PC-3 (cell line): ENCODE results near the gene PRORP. TPM values are rescaled to one million over a fixed set of nuclear protein-coding genes. Genes with fewer than 3 reads are reported as not detected.
A peak's percentile ranks its signal among the peaks of the same experiment; 100 is the strongest.

ENCODE experiments used
- ATAC-seq: fragments of 200-7000 bp; cut with Tn5 transposase; 2 replicates; pipeline ENCODE4 v1.9.1; 2020; ENCODE audit warnings: mild to moderate bottlenecking, moderate library complexity
- BruUV-seq: library from RNA; stranded (reverse); fragments of 400-500 nt; replicated peaks from 2 replicates; lab custom pipeline; 2021; lab: Mats Ljungman, UMichigan
- CTCF ChIA-PET: fragments of 300-600 bp; sonication (Branson Sonifier 250); formaldehyde crosslinking; loops from one replicate; lab custom pipeline; 2022; ENCODE audit warnings: antibody characterized with exemption; lab: Charles Lee
- POLR2A ChIA-PET: fragments of 300-600 bp; sonication (Branson Sonifier 250); formaldehyde crosslinking; loops from one replicate; lab custom pipeline; 2022; ENCODE audit warnings: antibody characterized with exemption; ENCODE audit not compliant: unreplicated experiment; lab: Charles Lee
- DNase-seq: peaks from one replicate; pipeline ENCODE4 v3.0.0-alpha.2; 2015
- H2AFZ ChIP-seq: fragments of 300-600 bp; sonication (generic); 2 replicates; pipeline ENCODE4 v1.6.0; 2016; ENCODE audit warnings: antibody characterized with exemption, low read length
- H3F3A ChIP-seq: fragments of 300-600 bp; sonication (generic); one replicate; pipeline ENCODE4 v1.6.0; 2017; ENCODE audit warnings: antibody characterized with exemption, low read length, control low read depth, mild to moderate bottlenecking; ENCODE audit not compliant: unreplicated experiment
- H3K27ac ChIP-seq: fragments of 300-600 bp; sonication (generic); 2 replicates; pipeline ENCODE4 v1.5.1; 2016; ENCODE audit warnings: mild to moderate bottlenecking, low read length
- H3K27me3 ChIP-seq: fragments of 300-600 bp; sonication (generic); 2 replicates; pipeline ENCODE4 v1.6.1; 2016; ENCODE audit warnings: low read length, mixed read lengths
- H3K36me3 ChIP-seq: fragments of 300-600 bp; sonication (generic); 2 replicates; pipeline ENCODE4 v1.6.1; 2016; ENCODE audit warnings: low read depth, mixed run types, low read length, mixed read lengths
- H3K4me1 ChIP-seq: fragments of 300-600 bp; sonication (generic); 2 replicates; pipeline ENCODE4 v1.5.1; 2016; ENCODE audit warnings: low read length; ENCODE audit not compliant: insufficient read depth
- H3K4me2 ChIP-seq: fragments of 300-600 bp; sonication (generic); 2 replicates; pipeline ENCODE4 v1.6.0; 2016; ENCODE audit warnings: low read length
- H3K4me3 ChIP-seq: fragments of 300-600 bp; sonication (generic); 2 replicates; pipeline ENCODE4 v1.5.1; 2016; ENCODE audit warnings: mild to moderate bottlenecking, low read length, mixed read lengths
- H3K79me2 ChIP-seq: fragments of 300-600 bp; sonication (generic); 2 replicates; pipeline ENCODE4 v1.6.1; 2017; ENCODE audit warnings: low read length, mixed read lengths
- H3K9ac ChIP-seq: fragments of 300-600 bp; sonication (generic); 2 replicates; pipeline ENCODE4 v1.6.0; 2016; ENCODE audit warnings: mild to moderate bottlenecking, low read length
- H3K9me2 ChIP-seq: fragments of 300-600 bp; sonication (generic); replicated peaks from 2 replicates; pipeline ENCODE4 v1.6.1; 2016; ENCODE audit warnings: mixed run types, low read length, mixed read lengths
- H3K9me3 ChIP-seq: fragments of 300-600 bp; sonication (generic); 2 replicates; pipeline ENCODE4 v1.6.1; 2016; ENCODE audit warnings: low read length, mixed read lengths
- H4K20me1 ChIP-seq: fragments of 300-600 bp; sonication (generic); 2 replicates; pipeline ENCODE4 v1.6.1; 2016; ENCODE audit warnings: low read length, mixed read lengths
- EZH2 ChIP-seq: fragments of 300-600 bp; sonication (generic); IDR thresholded peaks from one replicate; pipeline ENCODE4 v1.6.1; 2017; ENCODE audit warnings: antibody characterized with exemption, mild to moderate bottlenecking, low read length; ENCODE audit not compliant: unreplicated experiment
- EZH2phosphoT487 ChIP-seq: fragments of 300-600 bp; sonication (generic); IDR thresholded peaks from 2 replicates; pipeline ENCODE4 v1.6.1; 2018; ENCODE audit warnings: mild to moderate bottlenecking, antibody characterized with exemption, low read length, borderline replicate concordance
- intact Hi-C: fragments of 100-400 bp; cut with micrococcal nuclease; formaldehyde crosslinking; loops from 2 replicates; pipeline ENCODE4 v1.9.0; 2023
- total RNA-seq: library from RNA; depleted of rRNA; stranded (reverse); fragments of >200 nt; gene quantifications from 2 replicates; pipeline ENCODE4 v1.2.3, GENCODE V29; 2014
- TF ChIP-seq, protein P1 (sequence below): fragments of 300-600 bp; sonication (generic); conservative IDR thresholded peaks from 2 replicates; pipeline ENCODE4 v1.5.1; 2017; ENCODE audit warnings: antibody characterized with exemption, low read depth, mild to moderate bottlenecking, low read length

The PRORP gene
- total RNA-seq, 1 experiment from 2014 or later: 25.3 TPM

DNA sequence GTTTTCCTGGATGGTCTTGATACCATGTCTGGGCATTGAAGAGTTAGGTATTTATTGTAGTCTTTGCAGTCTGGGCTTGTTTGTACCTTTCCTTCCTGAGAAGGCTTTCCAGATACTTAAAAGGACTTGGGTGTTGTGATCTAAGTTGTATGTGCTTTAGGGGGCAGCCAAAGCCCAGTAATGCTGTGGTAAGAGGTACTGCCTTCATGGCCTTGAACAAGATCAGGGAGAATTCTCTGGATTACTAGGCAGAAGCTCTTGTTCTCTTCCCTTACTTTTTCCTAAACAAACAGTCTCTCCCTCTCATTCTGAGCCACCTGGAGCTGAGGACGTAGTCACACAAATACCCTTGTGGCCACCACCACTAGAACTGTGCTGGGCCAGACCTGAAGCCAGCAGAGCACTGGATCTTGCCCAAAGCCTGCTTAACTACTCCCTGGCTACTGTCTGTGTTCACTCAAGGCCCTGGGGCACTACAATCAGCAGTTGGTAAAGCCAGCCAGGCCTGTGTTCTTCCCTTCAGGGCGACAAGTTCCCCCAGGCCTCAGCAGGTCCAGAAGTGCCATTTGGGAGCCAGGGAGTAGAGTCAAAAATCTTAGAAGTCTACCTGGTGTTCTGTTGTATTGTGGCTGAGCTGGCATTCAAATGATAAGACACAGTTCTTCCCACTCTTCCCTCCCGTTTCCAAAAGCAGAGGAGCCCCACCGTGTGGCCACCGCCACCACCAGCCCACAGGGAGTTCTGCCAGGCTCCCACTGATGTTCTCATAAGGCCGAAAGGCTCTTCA is 11.4 kb downstream of the PRORP start:
- Histone ChIP-seq H3K27me3 (no peaks in the 10 kb centered on the region), H3K4me2 (no peak overlapping the region), H3K4me3 (no peak overlapping the region), H4K20me1 (no peaks in the 10 kb centered on the region), H3K4me1 (no peaks in the 10 kb centered on the region), H3K9me2 (no peaks in the 10 kb centered on the region), H2AFZ (no peak overlapping the region), H3K27ac (no peak overlapping the region), H3K9me3 (no peaks in the 10 kb centered on the region), H3K9ac (no peak overlapping the region), H3F3A (no peaks in the 10 kb centered on the region), H3K36me3 (peaks cover 8% of the 10 kb centered on the region), H3K79me2 (peaks cover 11% of the 10 kb centered on the region)
- POLR2A ChIA-PET: interaction anchor here (0.5 to 0.8 kb wide), 2 partner anchors 88 to 161 kb away, joined by 3 read pairs; partner anchors contain the start of gene FAM177A1
- intact Hi-C loops: no loop called here
- no TSS peak for BruUV-seq
- TF ChIP-seq EZH2phosphoT487: no peak
- no peak for TF ChIP-seq EZH2
- TF ChIP-seq, protein P1, sequence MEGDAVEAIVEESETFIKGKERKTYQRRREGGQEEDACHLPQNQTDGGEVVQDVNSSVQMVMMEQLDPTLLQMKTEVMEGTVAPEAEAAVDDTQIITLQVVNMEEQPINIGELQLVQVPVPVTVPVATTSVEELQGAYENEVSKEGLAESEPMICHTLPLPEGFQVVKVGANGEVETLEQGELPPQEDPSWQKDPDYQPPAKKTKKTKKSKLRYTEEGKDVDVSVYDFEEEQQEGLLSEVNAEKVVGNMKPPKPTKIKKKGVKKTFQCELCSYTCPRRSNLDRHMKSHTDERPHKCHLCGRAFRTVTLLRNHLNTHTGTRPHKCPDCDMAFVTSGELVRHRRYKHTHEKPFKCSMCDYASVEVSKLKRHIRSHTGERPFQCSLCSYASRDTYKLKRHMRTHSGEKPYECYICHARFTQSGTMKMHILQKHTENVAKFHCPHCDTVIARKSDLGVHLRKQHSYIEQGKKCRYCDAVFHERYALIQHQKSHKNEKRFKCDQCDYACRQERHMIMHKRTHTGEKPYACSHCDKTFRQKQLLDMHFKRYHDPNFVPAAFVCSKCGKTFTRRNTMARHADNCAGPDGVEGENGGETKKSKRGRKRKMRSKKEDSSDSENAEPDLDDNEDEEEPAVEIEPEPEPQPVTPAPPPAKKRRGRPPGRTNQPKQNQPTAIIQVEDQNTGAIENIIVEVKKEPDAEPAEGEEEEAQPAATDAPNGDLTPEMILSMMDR: 0 out of 2 replicates have a peak, but pooled peaks have one; percentile 18
- CTCF ChIA-PET: no interaction called here
- DNase-seq (no peak), ATAC-seq (no peak; the same call in 1 of the 2 replicates)

GRCh38 chr14:35134329-35135123 is 12.2 kb downstream of the PRORP start:
- H3K27ac ChIP-seq: no peak overlapping the region
- DNase-seq: no peak
- no peak overlapping the region for H3K9ac ChIP-seq
- H3K9me3 ChIP-seq: no peaks in the 10 kb centered on the region
- no peak; the same call in 1 of the 2 replicates for ATAC-seq
- H3F3A ChIP-seq: no peaks in the 10 kb centered on the region
- BruUV-seq: no TSS peak
- H3K27me3 ChIP-seq: no peaks in the 10 kb centered on the region
- no peak overlapping the region for H3K4me2 ChIP-seq
- CTCF ChIA-PET: no interaction called here
- H3K4me1 ChIP-seq: no peaks in the 10 kb centered on the region
- no peaks in the 10 kb centered on the region for H3K9me2 ChIP-seq
- intact Hi-C loops: no loop called here
- peaks cover 8% of the 10 kb centered on the region for H3K36me3 ChIP-seq
- no peak overlapping the region for H2AFZ ChIP-seq
- TF ChIP-seq EZH2 (no peak), EZH2phosphoT487 (no peak)
- TF ChIP-seq, protein P1: no peak
- no peaks in the 10 kb centered on the region for H4K20me1 ChIP-seq
- POLR2A ChIA-PET: interaction anchor here (0.5 kb wide), 1 partner anchor 160 kb away, joined by 3 read pairs; no protein-coding TSS in a partner anchor
- H3K4me3 ChIP-seq: no peak overlapping the region
- H3K79me2 ChIP-seq: peaks cover 6% of the 10 kb centered on the region
